SK-N-SH treated with all-trans-retinoic acid at 6 μM for 48 hours (cell line): ENCODE data around the gene DOCK4.

ENCODE experiments used
- SNAI2 ChIP-seq: fragments of 250-450 bp; sonication (Bioruptor Pico); IDR thresholded peaks from 2 replicates; pipeline ENCODE4 v1.5.0; 2020; ENCODE audit warnings: mild to moderate bottlenecking, moderate library complexity
- TSHZ2 ChIP-seq: fragments of 250-450 bp; sonication (Bioruptor Pico); IDR thresholded peaks from 2 replicates; pipeline ENCODE4 v1.5.0; 2020; ENCODE audit warnings: mild to moderate bottlenecking, moderate library complexity

GRCh38 chr7:111958431-111958830 lies 247.8 kb downstream of the DOCK4 start:
- TF ChIP-seq TSHZ2 (CRISPR knock-in tag): no peak
- no peak for TF ChIP-seq SNAI2 (CRISPR knock-in tag)
